Measurements from ENCODE around the gene LRRC53. TPM values are rescaled to one million over a fixed set of nuclear protein-coding genes. Genes with fewer than 3 reads are reported as not detected.

LRRC53 gene
- total RNA-seq, 1 experiment from 2014 or later: not detected

- TF ChIP-seq GRHL2 (CRISPR knock-in tag; IDR thresholded peaks at IDR 0.05; ENCODE audit: insufficient replicate concordance, severe bottlenecking) (no peak), CBFB (CRISPR knock-in tag; IDR thresholded peaks at IDR 0.05; ENCODE audit: low read depth) (no peak), NFATC4 (CRISPR knock-in tag; IDR thresholded peaks at IDR 0.05) (no peak), SP1 (CRISPR knock-in tag; conservative IDR thresholded peaks at IDR 0.05) (no peak), ATF1 (CRISPR knock-in tag; IDR thresholded peaks at IDR 0.05) (no peak), ZNF423 (CRISPR knock-in tag; IDR thresholded peaks at IDR 0.05) (no peak), SMAD4 (CRISPR knock-in tag; IDR thresholded peaks at IDR 0.05) (no peak), ERG (CRISPR knock-in tag; IDR thresholded peaks at IDR 0.05) (no peak), SMAD3 (CRISPR knock-in tag; IDR thresholded peaks at IDR 0.05; ENCODE audit: borderline replicate concordance) (no peak), ZNF263 (CRISPR knock-in tag; IDR thresholded peaks at IDR 0.05; ENCODE audit: low read depth) (no peak)
- TF ChIP-seq, protein P1, sequence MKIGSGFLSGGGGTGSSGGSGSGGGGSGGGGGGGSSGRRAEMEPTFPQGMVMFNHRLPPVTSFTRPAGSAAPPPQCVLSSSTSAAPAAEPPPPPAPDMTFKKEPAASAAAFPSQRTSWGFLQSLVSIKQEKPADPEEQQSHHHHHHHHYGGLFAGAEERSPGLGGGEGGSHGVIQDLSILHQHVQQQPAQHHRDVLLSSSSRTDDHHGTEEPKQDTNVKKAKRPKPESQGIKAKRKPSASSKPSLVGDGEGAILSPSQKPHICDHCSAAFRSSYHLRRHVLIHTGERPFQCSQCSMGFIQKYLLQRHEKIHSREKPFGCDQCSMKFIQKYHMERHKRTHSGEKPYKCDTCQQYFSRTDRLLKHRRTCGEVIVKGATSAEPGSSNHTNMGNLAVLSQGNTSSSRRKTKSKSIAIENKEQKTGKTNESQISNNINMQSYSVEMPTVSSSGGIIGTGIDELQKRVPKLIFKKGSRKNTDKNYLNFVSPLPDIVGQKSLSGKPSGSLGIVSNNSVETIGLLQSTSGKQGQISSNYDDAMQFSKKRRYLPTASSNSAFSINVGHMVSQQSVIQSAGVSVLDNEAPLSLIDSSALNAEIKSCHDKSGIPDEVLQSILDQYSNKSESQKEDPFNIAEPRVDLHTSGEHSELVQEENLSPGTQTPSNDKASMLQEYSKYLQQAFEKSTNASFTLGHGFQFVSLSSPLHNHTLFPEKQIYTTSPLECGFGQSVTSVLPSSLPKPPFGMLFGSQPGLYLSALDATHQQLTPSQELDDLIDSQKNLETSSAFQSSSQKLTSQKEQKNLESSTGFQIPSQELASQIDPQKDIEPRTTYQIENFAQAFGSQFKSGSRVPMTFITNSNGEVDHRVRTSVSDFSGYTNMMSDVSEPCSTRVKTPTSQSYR (CRISPR knock-in tag; IDR thresholded peaks at IDR 0.05): no peak
- TF ChIP-seq, protein P2, sequence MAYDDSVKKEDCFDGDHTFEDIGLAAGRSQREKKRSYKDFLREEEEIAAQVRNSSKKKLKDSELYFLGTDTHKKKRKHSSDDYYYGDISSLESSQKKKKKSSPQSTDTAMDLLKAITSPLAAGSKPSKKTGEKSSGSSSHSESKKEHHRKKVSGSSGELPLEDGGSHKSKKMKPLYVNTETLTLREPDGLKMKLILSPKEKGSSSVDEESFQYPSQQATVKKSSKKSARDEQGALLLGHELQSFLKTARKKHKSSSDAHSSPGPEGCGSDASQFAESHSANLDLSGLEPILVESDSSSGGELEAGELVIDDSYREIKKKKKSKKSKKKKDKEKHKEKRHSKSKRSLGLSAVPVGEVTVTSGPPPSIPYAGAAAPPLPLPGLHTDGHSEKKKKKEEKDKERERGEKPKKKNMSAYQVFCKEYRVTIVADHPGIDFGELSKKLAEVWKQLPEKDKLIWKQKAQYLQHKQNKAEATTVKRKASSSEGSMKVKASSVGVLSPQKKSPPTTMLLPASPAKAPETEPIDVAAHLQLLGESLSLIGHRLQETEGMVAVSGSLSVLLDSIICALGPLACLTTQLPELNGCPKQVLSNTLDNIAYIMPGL (CRISPR knock-in tag; IDR thresholded peaks at IDR 0.05): no peak
- TF ChIP-seq, protein P3, sequence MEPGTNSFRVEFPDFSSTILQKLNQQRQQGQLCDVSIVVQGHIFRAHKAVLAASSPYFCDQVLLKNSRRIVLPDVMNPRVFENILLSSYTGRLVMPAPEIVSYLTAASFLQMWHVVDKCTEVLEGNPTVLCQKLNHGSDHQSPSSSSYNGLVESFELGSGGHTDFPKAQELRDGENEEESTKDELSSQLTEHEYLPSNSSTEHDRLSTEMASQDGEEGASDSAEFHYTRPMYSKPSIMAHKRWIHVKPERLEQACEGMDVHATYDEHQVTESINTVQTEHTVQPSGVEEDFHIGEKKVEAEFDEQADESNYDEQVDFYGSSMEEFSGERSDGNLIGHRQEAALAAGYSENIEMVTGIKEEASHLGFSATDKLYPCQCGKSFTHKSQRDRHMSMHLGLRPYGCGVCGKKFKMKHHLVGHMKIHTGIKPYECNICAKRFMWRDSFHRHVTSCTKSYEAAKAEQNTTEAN (CRISPR knock-in tag; IDR thresholded peaks at IDR 0.05): no peak
Measured at GRCh38 chr1:74498901-74499300, 13.5 kb downstream of the LRRC53 start (continued).

- H3K27ac Mint-ChIP-seq: no peak overlapping the region
- H3K9me3 Mint-ChIP-seq: no peaks in the 10 kb centered on the region
- POLR2A ChIA-PET: no interaction called here
- TF ChIP-seq KAT7 (CRISPR knock-in tag; IDR thresholded peaks at IDR 0.05; ENCODE audit: borderline replicate concordance) (no peak), TEAD1 (CRISPR knock-in tag; IDR thresholded peaks at IDR 0.05) (no peak), OVOL2 (CRISPR knock-in tag; IDR thresholded peaks at IDR 0.05; ENCODE audit: borderline replicate concordance) (no peak), USF2 (CRISPR knock-in tag; IDR thresholded peaks at IDR 0.05) (no peak), GTF2I (CRISPR knock-in tag; conservative IDR thresholded peaks at IDR 0.05) (no peak), GABPB1 (CRISPR knock-in tag; IDR thresholded peaks at IDR 0.05) (no peak), FOXK1 (CRISPR knock-in tag; IDR thresholded peaks at IDR 0.05) (no peak), ZNF232 (CRISPR knock-in tag; IDR thresholded peaks at IDR 0.05) (no peak), E2F1 (CRISPR knock-in tag; IDR thresholded peaks at IDR 0.05) (no peak), NR1H2 (CRISPR knock-in tag; IDR thresholded peaks at IDR 0.05) (no peak)
- TF ChIP-seq, protein P4, sequence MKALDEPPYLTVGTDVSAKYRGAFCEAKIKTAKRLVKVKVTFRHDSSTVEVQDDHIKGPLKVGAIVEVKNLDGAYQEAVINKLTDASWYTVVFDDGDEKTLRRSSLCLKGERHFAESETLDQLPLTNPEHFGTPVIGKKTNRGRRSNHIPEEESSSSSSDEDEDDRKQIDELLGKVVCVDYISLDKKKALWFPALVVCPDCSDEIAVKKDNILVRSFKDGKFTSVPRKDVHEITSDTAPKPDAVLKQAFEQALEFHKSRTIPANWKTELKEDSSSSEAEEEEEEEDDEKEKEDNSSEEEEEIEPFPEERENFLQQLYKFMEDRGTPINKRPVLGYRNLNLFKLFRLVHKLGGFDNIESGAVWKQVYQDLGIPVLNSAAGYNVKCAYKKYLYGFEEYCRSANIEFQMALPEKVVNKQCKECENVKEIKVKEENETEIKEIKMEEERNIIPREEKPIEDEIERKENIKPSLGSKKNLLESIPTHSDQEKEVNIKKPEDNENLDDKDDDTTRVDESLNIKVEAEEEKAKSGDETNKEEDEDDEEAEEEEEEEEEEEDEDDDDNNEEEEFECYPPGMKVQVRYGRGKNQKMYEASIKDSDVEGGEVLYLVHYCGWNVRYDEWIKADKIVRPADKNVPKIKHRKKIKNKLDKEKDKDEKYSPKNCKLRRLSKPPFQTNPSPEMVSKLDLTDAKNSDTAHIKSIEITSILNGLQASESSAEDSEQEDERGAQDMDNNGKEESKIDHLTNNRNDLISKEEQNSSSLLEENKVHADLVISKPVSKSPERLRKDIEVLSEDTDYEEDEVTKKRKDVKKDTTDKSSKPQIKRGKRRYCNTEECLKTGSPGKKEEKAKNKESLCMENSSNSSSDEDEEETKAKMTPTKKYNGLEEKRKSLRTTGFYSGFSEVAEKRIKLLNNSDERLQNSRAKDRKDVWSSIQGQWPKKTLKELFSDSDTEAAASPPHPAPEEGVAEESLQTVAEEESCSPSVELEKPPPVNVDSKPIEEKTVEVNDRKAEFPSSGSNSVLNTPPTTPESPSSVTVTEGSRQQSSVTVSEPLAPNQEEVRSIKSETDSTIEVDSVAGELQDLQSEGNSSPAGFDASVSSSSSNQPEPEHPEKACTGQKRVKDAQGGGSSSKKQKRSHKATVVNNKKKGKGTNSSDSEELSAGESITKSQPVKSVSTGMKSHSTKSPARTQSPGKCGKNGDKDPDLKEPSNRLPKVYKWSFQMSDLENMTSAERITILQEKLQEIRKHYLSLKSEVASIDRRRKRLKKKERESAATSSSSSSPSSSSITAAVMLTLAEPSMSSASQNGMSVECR (CRISPR knock-in tag; IDR thresholded peaks at IDR 0.05; ENCODE audit: borderline replicate concordance): no peak
- H3K4me1 Mint-ChIP-seq: peaks cover 14% of the 10 kb centered on the region
- CTCF ChIA-PET: interaction anchor here (3.6 kb wide), 1 partner anchor 8 kb away, joined by 19 read pairs; no protein-coding TSS in a partner anchor
- H3K27me3 Mint-ChIP-seq (ENCODE audit: low read depth): no peaks in the 10 kb centered on the region
- H3K36me3 Mint-ChIP-seq: no peaks in the 10 kb centered on the region
- ATAC-seq (no peak), DNase-seq (ENCODE audit: low spot score) (no peak)
- no peak overlapping the region for H3K4me3 Mint-ChIP-seq
Measured at GRCh38 chr1:74496669-74497068, 15.7 kb downstream of the LRRC53 start.

All from WTC11 (cell line).